SK-N-SH (cell line): ENCODE data around the gene TMEFF1. TPM values are rescaled to one million over a fixed set of nuclear protein-coding genes. Genes with fewer than 3 reads are reported as not detected.

Experiments
- CTCF ChIA-PET: fragments of 300-600, 350-600 bp; formaldehyde crosslinking; extraction: SDS; loops from one replicate; lab custom pipeline; 2021; lab: Yijun Ruan, JAX
- POLR2A ChIA-PET: fragments of 350-600 bp; sonication (Branson Sonifier 250); formaldehyde crosslinking; extraction: SDS; loops from one replicate; lab custom pipeline; 2020; ENCODE audit warnings: antibody characterized with exemption, inconsistent platforms; lab: Yijun Ruan, JAX
- DNase-seq: peaks from one replicate; pipeline ENCODE4 v3.0.0; 2012
- H2AFZ ChIP-seq: fragments of 200-600 bp; sonication (generic); 2 replicates; pipeline ENCODE4 v1.8.1; 2016; ENCODE audit warnings: antibody characterized with exemption, mild to moderate bottlenecking, low read depth
- H3F3A ChIP-seq: fragments of 200-600 bp; sonication (generic); replicated peaks from 2 replicates; pipeline ENCODE3; 2016; ENCODE audit warnings: antibody characterized with exemption, mild to moderate bottlenecking; ENCODE audit not compliant: insufficient read depth
- H3K27ac ChIP-seq, 2 experiments: fragments of 200-500 bp in 1 of 2; fragments of 200-600 bp in 1 of 2; sonication (Bioruptor generic) in 1 of 2; sonication (generic), shearing (Covaris generic) in 1 of 2; 2 replicates each; pipeline versions ENCODE4 v1.5.1 to v1.6.1; 2014 to 2016; ENCODE audit warnings: low read depth in 2 of 2, inconsistent platforms in 1 of 2, low read length in 1 of 2, mild to moderate bottlenecking in 1 of 2, mixed read lengths in 1 of 2
- H3K27me3 ChIP-seq: fragments of 200-600 bp; sonication (generic), shearing (Covaris generic); 2 replicates; pipeline ENCODE4 v1.6.1; 2016; ENCODE audit warnings: mixed run types; ENCODE audit not compliant: insufficient read depth
- H3K36me3 ChIP-seq, 2 experiments: fragments of 200-500 bp in 1 of 2; fragments of 200-600 bp in 1 of 2; sonication (Bioruptor generic) in 1 of 2; sonication (generic) in 1 of 2; replicated peaks in 1 of 2; 2 replicates each; pipeline versions ENCODE3 to v1.5.1; 2014 to 2016; ENCODE audit warnings: low read length in 1 of 2, mild to moderate bottlenecking in 1 of 2; ENCODE audit not compliant: insufficient read depth in 2 of 2, control insufficient read depth in 1 of 2
- H3K4me1 ChIP-seq, 2 experiments: fragments of 200-500 bp in 1 of 2; fragments of 200-600 bp in 1 of 2; sonication (Bioruptor generic) in 1 of 2; sonication (generic), shearing (Covaris generic) in 1 of 2; 2 replicates each; pipeline versions ENCODE4 v1.5.1 to v1.6.1; 2014 to 2016; ENCODE audit warnings: low read depth in 1 of 2, low read length in 1 of 2, mixed run types in 1 of 2; ENCODE audit not compliant: insufficient read depth in 2 of 2, control insufficient read depth in 1 of 2
- H3K4me2 ChIP-seq: fragments of 200-600 bp; sonication (generic), shearing (Covaris generic); 2 replicates; pipeline ENCODE4 v1.6.1; 2017; ENCODE audit warnings: mixed run types
- H3K4me3 ChIP-seq, 2 experiments: fragments of 200-500 bp in 1 of 2; fragments of 200-600 bp in 1 of 2; sonication (Bioruptor generic) in 1 of 2; sonication (generic), shearing (Covaris generic) in 1 of 2; 2 replicates each; pipeline versions ENCODE4 v1.5.1 to v1.8.1; 2014 to 2016; ENCODE audit warnings: low read depth in 2 of 2, inconsistent platforms in 1 of 2, low read length in 1 of 2, mild to moderate bottlenecking in 1 of 2, mixed read lengths in 1 of 2, moderate library complexity in 1 of 2
- H3K79me2 ChIP-seq: fragments of 200-600 bp; sonication (generic); 2 replicates; pipeline ENCODE4 v1.8.1; 2017; ENCODE audit warnings: mild to moderate bottlenecking; ENCODE audit not compliant: insufficient read depth
- H3K9ac ChIP-seq: fragments of 200-600 bp; sonication (generic); 2 replicates; pipeline ENCODE4 v1.6.1; 2017; ENCODE audit warnings: mixed run types
- H3K9me2 ChIP-seq: fragments of 200-600 bp; sonication (generic); 2 replicates; pipeline ENCODE4 v1.6.1; 2017; ENCODE audit warnings: mixed run types
- H3K9me3 ChIP-seq: fragments of 200-600 bp; sonication (generic); 2 replicates; pipeline ENCODE4 v1.6.1; 2017; ENCODE audit warnings: mixed run types, mild to moderate bottlenecking, moderate library complexity
- H4K20me1 ChIP-seq: fragments of 200-600 bp; sonication (generic); 2 replicates; pipeline ENCODE4 v1.6.1; 2017; ENCODE audit warnings: mild to moderate bottlenecking, mixed run types; ENCODE audit not compliant: insufficient read depth
- EP300 ChIP-seq, 2 experiments: IDR thresholded peaks; 2 replicates each; pipeline versions ENCODE4 v1.4.0 to v1.6.1; 2012; ENCODE audit warnings: borderline replicate concordance in 1 of 2, low read depth in 1 of 2, low read length in 1 of 2
- FOSL2 ChIP-seq: IDR thresholded peaks from 2 replicates; pipeline ENCODE4 v1.4.0; 2012; ENCODE audit warnings: low read depth, mild to moderate bottlenecking, moderate library complexity, borderline replicate concordance
- FOXM1 ChIP-seq: IDR thresholded peaks from 2 replicates; pipeline ENCODE4 v1.4.0; 2012; ENCODE audit warnings: low read depth, mild to moderate bottlenecking
- GABPA ChIP-seq: IDR thresholded peaks from 2 replicates; pipeline ENCODE4 v1.4.0; 2012; ENCODE audit warnings: low read depth, mild to moderate bottlenecking
- NFIC ChIP-seq: IDR thresholded peaks from 2 replicates; pipeline ENCODE4 v1.4.0; 2012; ENCODE audit warnings: borderline replicate concordance
- RAD21 ChIP-seq: IDR thresholded peaks from 2 replicates; pipeline ENCODE4 v1.6.1; 2012; ENCODE audit warnings: mild to moderate bottlenecking, low read length
- RCOR1 ChIP-seq: fragments of 150-350 bp; IDR thresholded peaks from 2 replicates; pipeline ENCODE4 v1.6.1; 2017; ENCODE audit warnings: antibody characterized with exemption, low read length
- RFX5 ChIP-seq: IDR thresholded peaks from 2 replicates; pipeline ENCODE4 v1.6.1; 2012; ENCODE audit warnings: mild to moderate bottlenecking, improper control_type of control experiment, low read length
- RXRA ChIP-seq: IDR thresholded peaks from 2 replicates; pipeline ENCODE4 v1.4.0; 2012; ENCODE audit warnings: low read depth, mild to moderate bottlenecking, borderline replicate concordance
- SIN3A ChIP-seq: IDR thresholded peaks from 2 replicates; pipeline ENCODE4 v1.6.1; 2012; ENCODE audit warnings: low read depth, mild to moderate bottlenecking, low read length, moderate library complexity, borderline replicate concordance
- SMC3 ChIP-seq: IDR thresholded peaks from 2 replicates; pipeline ENCODE4 v1.6.1; 2012; ENCODE audit warnings: low read depth, low read length, improper control_type of control experiment
- TCF12 ChIP-seq: IDR thresholded peaks from 2 replicates; pipeline ENCODE4 v1.4.0; 2012
- TEAD4 ChIP-seq: IDR thresholded peaks from 2 replicates; pipeline ENCODE4 v1.4.0; 2012; ENCODE audit warnings: mild to moderate bottlenecking, borderline replicate concordance; ENCODE audit not compliant: insufficient read depth
- YY1 ChIP-seq: IDR thresholded peaks from 2 replicates; pipeline ENCODE4 v1.4.0; 2012; ENCODE audit warnings: low read depth, mild to moderate bottlenecking
- WGBS: methylation state at CpG from one replicate; pipeline ENCODE4 v1.1.6; 2017; ENCODE audit warnings: low lambda C conversion rate; 5-methylcytosine and 5-hydroxymethylcytosine counted together
- polyA plus RNA-seq, 3 experiments: library from polyadenylated mRNA; depleted of rRNA; stranded (reverse); fragments of >200 nt; gene quantifications; 2 replicates each; pipeline ENCODE4 v1.2.3, GENCODE V29; 2012
- TF ChIP-seq, protein P1 (sequence below): fragments of 150-350 bp; IDR thresholded peaks from 2 replicates; pipeline ENCODE4 v1.6.1; 2016; ENCODE audit warnings: mild to moderate bottlenecking, low read depth, low read length
- TF ChIP-seq, protein P2 (sequence below): fragments of 200-600 bp; sonication (generic); IDR thresholded peaks from 2 replicates; pipeline ENCODE4 v1.6.1; 2017; ENCODE audit warnings: antibody characterized with exemption, mild to moderate bottlenecking, moderate library complexity
- TF ChIP-seq, protein P3 (sequence below): IDR thresholded peaks from 2 replicates; pipeline ENCODE4 v1.6.1; 2012; ENCODE audit warnings: mild to moderate bottlenecking, low read depth, low read length, moderate library complexity
- TF ChIP-seq, protein P4 (sequence below): IDR thresholded peaks from 2 replicates; pipeline ENCODE4; 2012
- TF ChIP-seq, protein P5 (sequence below): IDR thresholded peaks from 2 replicates; pipeline ENCODE4 v1.4.0; 2012; ENCODE audit warnings: low read depth

TMEFF1 gene
- polyA plus RNA-seq, 1 of the 3 experiments (the other 2 are of a cell fraction), result 2.5 TPM

DNA sequence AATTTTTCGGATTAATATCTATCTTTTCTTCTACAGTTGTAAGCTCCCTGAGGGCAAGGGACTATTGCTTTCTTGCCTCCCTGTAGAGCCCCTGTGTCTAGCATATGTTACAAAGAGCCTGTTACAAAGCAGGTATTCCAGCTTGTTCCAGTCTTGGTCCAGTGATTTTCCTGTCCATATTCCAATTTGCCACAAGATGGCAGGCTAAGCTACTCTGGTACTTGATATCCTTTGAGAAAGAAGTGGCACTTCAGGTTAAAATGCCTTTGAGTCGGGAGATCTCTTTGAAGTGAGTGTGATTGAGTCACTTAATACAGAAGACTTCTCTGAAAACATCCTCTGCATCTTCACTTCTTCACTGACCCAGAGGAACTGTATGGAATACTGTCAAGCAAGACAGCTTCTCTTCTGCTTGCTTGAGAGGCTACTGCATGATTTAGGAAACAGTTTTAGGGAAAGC, 129.4 kb downstream of the TMEFF1 start:
- 2% methylated on average over 2 of the region's 2 CpGs for WGBS
- Histone ChIP-seq H3K79me2 (no peaks in the 10 kb centered on the region), H3K27me3 (no peaks in the 10 kb centered on the region), H3K27ac (no peak overlapping the region), H3K9me2 (no peaks in the 10 kb centered on the region), H3F3A (no peaks in the 10 kb centered on the region), H3K4me3 (no peak overlapping the region; a peak in 1 of 4 replicates), H3K9me3 (no peaks in the 10 kb centered on the region), H2AFZ (no peak overlapping the region), H4K20me1 (no peaks in the 10 kb centered on the region), H3K4me1 (peaks cover 0 to 9% of the 10 kb centered on the region in 2 experiments; a peak in 1 of 4 replicates), H3K36me3 (no peaks in the 10 kb centered on the region), H3K4me2 (no peak overlapping the region), H3K9ac (no peak overlapping the region)
- TF ChIP-seq SMC3, result peak; percentile 65
- TF ChIP-seq, protein P1, sequence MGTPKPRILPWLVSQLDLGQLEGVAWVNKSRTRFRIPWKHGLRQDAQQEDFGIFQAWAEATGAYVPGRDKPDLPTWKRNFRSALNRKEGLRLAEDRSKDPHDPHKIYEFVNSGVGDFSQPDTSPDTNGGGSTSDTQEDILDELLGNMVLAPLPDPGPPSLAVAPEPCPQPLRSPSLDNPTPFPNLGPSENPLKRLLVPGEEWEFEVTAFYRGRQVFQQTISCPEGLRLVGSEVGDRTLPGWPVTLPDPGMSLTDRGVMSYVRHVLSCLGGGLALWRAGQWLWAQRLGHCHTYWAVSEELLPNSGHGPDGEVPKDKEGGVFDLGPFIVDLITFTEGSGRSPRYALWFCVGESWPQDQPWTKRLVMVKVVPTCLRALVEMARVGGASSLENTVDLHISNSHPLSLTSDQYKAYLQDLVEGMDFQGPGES, result no peak
- TF ChIP-seq, protein P2, sequence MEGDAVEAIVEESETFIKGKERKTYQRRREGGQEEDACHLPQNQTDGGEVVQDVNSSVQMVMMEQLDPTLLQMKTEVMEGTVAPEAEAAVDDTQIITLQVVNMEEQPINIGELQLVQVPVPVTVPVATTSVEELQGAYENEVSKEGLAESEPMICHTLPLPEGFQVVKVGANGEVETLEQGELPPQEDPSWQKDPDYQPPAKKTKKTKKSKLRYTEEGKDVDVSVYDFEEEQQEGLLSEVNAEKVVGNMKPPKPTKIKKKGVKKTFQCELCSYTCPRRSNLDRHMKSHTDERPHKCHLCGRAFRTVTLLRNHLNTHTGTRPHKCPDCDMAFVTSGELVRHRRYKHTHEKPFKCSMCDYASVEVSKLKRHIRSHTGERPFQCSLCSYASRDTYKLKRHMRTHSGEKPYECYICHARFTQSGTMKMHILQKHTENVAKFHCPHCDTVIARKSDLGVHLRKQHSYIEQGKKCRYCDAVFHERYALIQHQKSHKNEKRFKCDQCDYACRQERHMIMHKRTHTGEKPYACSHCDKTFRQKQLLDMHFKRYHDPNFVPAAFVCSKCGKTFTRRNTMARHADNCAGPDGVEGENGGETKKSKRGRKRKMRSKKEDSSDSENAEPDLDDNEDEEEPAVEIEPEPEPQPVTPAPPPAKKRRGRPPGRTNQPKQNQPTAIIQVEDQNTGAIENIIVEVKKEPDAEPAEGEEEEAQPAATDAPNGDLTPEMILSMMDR, result peak; percentile 77
- no peak for TF ChIP-seq RXRA
- peak; percentile 70 for TF ChIP-seq RAD21
- POLR2A ChIA-PET, result no interaction called here
- CTCF ChIA-PET, result interaction anchor here (0.6 to 6.3 kb wide), 32 partner anchors 10 to 1622 kb away, joined by 3 to 80 read pairs (median 5); partner anchors contain the start of gene TEX10
- peak; percentile 45 for DNase-seq

DNA sequence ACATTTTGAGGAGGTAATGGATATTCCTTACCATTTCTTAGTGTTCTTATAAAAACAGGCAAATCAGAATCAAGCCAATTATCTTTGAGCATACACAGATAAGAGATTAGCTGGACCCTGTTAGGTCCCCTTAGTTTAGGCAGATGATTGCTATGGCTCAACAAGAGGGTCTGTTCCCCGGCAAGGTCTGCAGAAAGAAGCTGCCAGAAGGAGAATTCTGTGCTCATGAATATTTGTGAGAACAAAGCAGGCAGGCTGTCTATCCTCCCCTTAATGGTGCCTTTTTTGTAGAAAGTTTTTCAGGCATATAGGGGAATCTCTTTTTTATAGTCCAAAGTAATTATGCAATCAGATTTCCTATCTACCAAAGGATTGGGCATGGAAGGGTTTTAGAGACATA, 132.5 kb downstream of the TMEFF1 start:
- Histone ChIP-seq H3K4me1 (no peaks in the 10 kb centered on the region), H3K27ac (no peak overlapping the region), H3F3A (no peaks in the 10 kb centered on the region), H3K4me3 (no peak overlapping the region), H3K79me2 (no peaks in the 10 kb centered on the region), H3K27me3 (no peaks in the 10 kb centered on the region), H3K9me3 (no peaks in the 10 kb centered on the region), H3K36me3 (no peaks in the 10 kb centered on the region), H3K9ac (no peak overlapping the region), H4K20me1 (no peaks in the 10 kb centered on the region), H3K9me2 (no peaks in the 10 kb centered on the region), H3K4me2 (no peak overlapping the region), H2AFZ (no peak overlapping the region)
- ChIA-PET POLR2A (no interaction called here), CTCF (interaction anchor here (1.5 to 1.8 kb wide), 2 partner anchors 630 to 706 kb away, joined by 3 to 7 read pairs; no protein-coding TSS in a partner anchor)
- no peak for DNase-seq
- 17% methylated on average over 1 of the region's 1 CpG for WGBS
- no peak for TF ChIP-seq EP300 (IDR thresholded peaks at IDR 0.05; ENCODE audit: borderline replicate concordance in 1 of 2, low read depth in 1 of 2, low read length in 1 of 2)
- TF ChIP-seq TEAD4, result no peak
- no peak for TF ChIP-seq FOSL2
- TF ChIP-seq SIN3A, result no peak
- TF ChIP-seq RXRA, result no peak
- TF ChIP-seq, protein P3, sequence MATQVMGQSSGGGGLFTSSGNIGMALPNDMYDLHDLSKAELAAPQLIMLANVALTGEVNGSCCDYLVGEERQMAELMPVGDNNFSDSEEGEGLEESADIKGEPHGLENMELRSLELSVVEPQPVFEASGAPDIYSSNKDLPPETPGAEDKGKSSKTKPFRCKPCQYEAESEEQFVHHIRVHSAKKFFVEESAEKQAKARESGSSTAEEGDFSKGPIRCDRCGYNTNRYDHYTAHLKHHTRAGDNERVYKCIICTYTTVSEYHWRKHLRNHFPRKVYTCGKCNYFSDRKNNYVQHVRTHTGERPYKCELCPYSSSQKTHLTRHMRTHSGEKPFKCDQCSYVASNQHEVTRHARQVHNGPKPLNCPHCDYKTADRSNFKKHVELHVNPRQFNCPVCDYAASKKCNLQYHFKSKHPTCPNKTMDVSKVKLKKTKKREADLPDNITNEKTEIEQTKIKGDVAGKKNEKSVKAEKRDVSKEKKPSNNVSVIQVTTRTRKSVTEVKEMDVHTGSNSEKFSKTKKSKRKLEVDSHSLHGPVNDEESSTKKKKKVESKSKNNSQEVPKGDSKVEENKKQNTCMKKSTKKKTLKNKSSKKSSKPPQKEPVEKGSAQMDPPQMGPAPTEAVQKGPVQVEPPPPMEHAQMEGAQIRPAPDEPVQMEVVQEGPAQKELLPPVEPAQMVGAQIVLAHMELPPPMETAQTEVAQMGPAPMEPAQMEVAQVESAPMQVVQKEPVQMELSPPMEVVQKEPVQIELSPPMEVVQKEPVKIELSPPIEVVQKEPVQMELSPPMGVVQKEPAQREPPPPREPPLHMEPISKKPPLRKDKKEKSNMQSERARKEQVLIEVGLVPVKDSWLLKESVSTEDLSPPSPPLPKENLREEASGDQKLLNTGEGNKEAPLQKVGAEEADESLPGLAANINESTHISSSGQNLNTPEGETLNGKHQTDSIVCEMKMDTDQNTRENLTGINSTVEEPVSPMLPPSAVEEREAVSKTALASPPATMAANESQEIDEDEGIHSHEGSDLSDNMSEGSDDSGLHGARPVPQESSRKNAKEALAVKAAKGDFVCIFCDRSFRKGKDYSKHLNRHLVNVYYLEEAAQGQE, result no peak
- TF ChIP-seq YY1, result no peak
- TF ChIP-seq TCF12, result no peak
- no peak for TF ChIP-seq NFIC
- TF ChIP-seq, protein P1, result no peak
- TF ChIP-seq RFX5, result no peak
- no peak for TF ChIP-seq FOXM1
- no peak for TF ChIP-seq RCOR1
- TF ChIP-seq GABPA, result no peak
- TF ChIP-seq, protein P4, sequence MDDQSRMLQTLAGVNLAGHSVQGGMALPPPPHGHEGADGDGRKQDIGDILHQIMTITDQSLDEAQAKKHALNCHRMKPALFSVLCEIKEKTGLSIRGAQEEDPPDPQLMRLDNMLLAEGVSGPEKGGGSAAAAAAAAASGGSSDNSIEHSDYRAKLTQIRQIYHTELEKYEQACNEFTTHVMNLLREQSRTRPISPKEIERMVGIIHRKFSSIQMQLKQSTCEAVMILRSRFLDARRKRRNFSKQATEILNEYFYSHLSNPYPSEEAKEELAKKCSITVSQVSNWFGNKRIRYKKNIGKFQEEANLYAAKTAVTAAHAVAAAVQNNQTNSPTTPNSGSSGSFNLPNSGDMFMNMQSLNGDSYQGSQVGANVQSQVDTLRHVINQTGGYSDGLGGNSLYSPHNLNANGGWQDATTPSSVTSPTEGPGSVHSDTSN, result no peak
- TF ChIP-seq, protein P5, sequence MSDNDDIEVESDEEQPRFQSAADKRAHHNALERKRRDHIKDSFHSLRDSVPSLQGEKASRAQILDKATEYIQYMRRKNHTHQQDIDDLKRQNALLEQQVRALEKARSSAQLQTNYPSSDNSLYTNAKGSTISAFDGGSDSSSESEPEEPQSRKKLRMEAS, result no peak
